Trophoblast cell (in vitro differentiated cells and primary cell): ENCODE results near the gene NUP107.

Source experiments
- DNase-seq, 2 donors: peaks; one replicate each; pipeline ENCODE4 v3.0.0-alpha.2; 2016
- H2AFZ ChIP-seq: 2 replicates; pipeline ENCODE4 v1.6.1; 2013; ENCODE audit warnings: low read length, moderate library complexity, mild to moderate bottlenecking; ENCODE audit not compliant: insufficient read depth, poor library complexity
- H2AK5ac ChIP-seq: 2 replicates; pipeline ENCODE4 v1.6.1; 2013; ENCODE audit warnings: mild to moderate bottlenecking, low read length
- H2BK120ac ChIP-seq: 2 replicates; pipeline ENCODE4 v1.6.1; 2013; ENCODE audit warnings: low read length, mild to moderate bottlenecking, moderate library complexity; ENCODE audit not compliant: insufficient read depth, poor library complexity
- H2BK12ac ChIP-seq: 2 replicates; pipeline ENCODE4 v1.6.1; 2013; ENCODE audit warnings: mild to moderate bottlenecking, low read length, moderate library complexity
- H2BK5ac ChIP-seq: 2 replicates; pipeline ENCODE4 v1.6.1; 2013; ENCODE audit warnings: low read length, low read depth, moderate library complexity, mild to moderate bottlenecking; ENCODE audit not compliant: poor library complexity
- H3K14ac ChIP-seq: 2 replicates; pipeline ENCODE4 v1.6.1; 2013; ENCODE audit warnings: mild to moderate bottlenecking, low read length
- H3K18ac ChIP-seq: 2 replicates; pipeline ENCODE4 v1.6.1; 2013; ENCODE audit warnings: mild to moderate bottlenecking, low read length
- H3K23ac ChIP-seq: 2 replicates; pipeline ENCODE4 v1.6.1; 2013; ENCODE audit warnings: low read length
- H3K27ac ChIP-seq: 2 replicates; pipeline ENCODE4 v1.5.1; 2013; ENCODE audit warnings: low read depth, mild to moderate bottlenecking, inconsistent platforms, low read length, moderate library complexity
- H3K27me3 ChIP-seq: 2 replicates; pipeline ENCODE4 v1.6.1; 2013; ENCODE audit warnings: inconsistent platforms, mild to moderate bottlenecking, low read length, moderate library complexity; ENCODE audit not compliant: insufficient read depth
- H3K36me3 ChIP-seq, 2 experiments: 1 replicate in 1 of 2; 2 replicates in 1 of 2; pipeline ENCODE4 v1.6.1; 2013; ENCODE audit warnings: low read length in 2 of 2, mild to moderate bottlenecking in 2 of 2, moderate library complexity in 1 of 2; ENCODE audit not compliant: insufficient read depth in 2 of 2, control insufficient read depth in 1 of 2
- H3K4ac ChIP-seq: 2 replicates; pipeline ENCODE4 v1.6.1; 2013; ENCODE audit warnings: low read depth, mild to moderate bottlenecking, low read length, moderate library complexity
- H3K4me1 ChIP-seq, 2 experiments: 1 replicate in 1 of 2; 2 replicates in 1 of 2; pipeline ENCODE4 v1.6.1; 2013; ENCODE audit warnings: low read length in 2 of 2, mild to moderate bottlenecking in 2 of 2, moderate library complexity in 1 of 2; ENCODE audit not compliant: insufficient read depth in 2 of 2, control insufficient read depth in 1 of 2
- H3K4me2 ChIP-seq: 2 replicates; pipeline ENCODE4 v1.6.1; 2013; ENCODE audit warnings: inconsistent platforms, mild to moderate bottlenecking, low read length, moderate library complexity
- H3K4me3 ChIP-seq: 2 replicates; pipeline ENCODE4 v1.5.1; 2013; ENCODE audit warnings: mild to moderate bottlenecking, low read depth, low read length, inconsistent platforms
- H3K79me1 ChIP-seq: one replicate; pipeline ENCODE4 v1.6.1; 2013; ENCODE audit warnings: low read length
- H3K79me2 ChIP-seq: 2 replicates; pipeline ENCODE4 v1.6.1; 2013; ENCODE audit warnings: low read length, mild to moderate bottlenecking; ENCODE audit not compliant: control insufficient read depth, insufficient read depth, poor library complexity
- H3K9ac ChIP-seq: 2 replicates; pipeline ENCODE4 v1.6.1; 2013; ENCODE audit warnings: mild to moderate bottlenecking, low read length
- H3K9me3 ChIP-seq: 2 replicates; pipeline ENCODE4 v1.6.1; 2013; ENCODE audit warnings: low read depth, mild to moderate bottlenecking, control low read depth, inconsistent platforms, low read length; ENCODE audit not compliant: insufficient read depth
- H4K12ac ChIP-seq: 2 replicates; pipeline ENCODE4 v1.6.1; 2013; ENCODE audit warnings: low read depth, mild to moderate bottlenecking, low read length, moderate library complexity
- H4K8ac ChIP-seq: 2 replicates; pipeline ENCODE4 v1.6.1; 2013; ENCODE audit warnings: low read depth, mild to moderate bottlenecking, low read length, moderate library complexity
- H4K91ac ChIP-seq: one replicate; pipeline ENCODE4 v1.6.1; 2013; ENCODE audit warnings: low read depth, mild to moderate bottlenecking, low read length, moderate library complexity
- WGBS: extraction: QIAGEN DNeasy Blood & Tissue Kit; methylation state at CpG from one replicate; pipeline ENCODE4 v1.1.7; 2013; ENCODE audit warnings: missing lambda C conversion rate; ENCODE audit not compliant: insufficient read length, insufficient coverage; ENCODE audit errors: extremely low coverage; 5-methylcytosine and 5-hydroxymethylcytosine counted together

NUP107 gene

DNA sequence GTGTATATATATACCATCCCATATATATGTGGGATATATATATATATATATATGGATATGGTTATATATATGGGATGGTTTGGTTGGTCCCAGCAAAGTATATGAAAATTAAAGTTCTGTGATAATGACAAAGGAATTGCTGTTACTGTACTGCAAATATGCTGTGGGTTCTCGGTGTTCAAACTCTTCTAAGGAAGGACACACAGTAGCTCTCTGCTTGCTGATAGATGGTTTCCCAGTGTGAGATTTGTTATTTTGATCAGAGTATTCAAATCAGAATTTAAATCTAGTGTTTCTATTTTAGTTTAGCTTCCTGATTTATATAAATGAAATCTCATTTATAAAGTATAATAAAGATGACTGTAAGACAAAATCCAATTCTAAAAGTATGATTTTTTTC is 78.9 kb downstream of the NUP107 start:
- no peak overlapping the region for H2BK5ac ChIP-seq
- H3K27ac ChIP-seq, result no peak overlapping the region
- no peak overlapping the region for H3K14ac ChIP-seq
- H3K36me3 ChIP-seq, result peaks cover 10 to 14% of the 10 kb centered on the region in 2 experiments
- no peak overlapping the region for H3K4ac ChIP-seq
- H3K4me2 ChIP-seq, result no peak overlapping the region
- H4K8ac ChIP-seq, result no peak overlapping the region
- H3K79me2 ChIP-seq, result no peaks in the 10 kb centered on the region
- no peak overlapping the region for H3K9ac ChIP-seq
- no peaks in the 10 kb centered on the region for H3K4me1 ChIP-seq
- H3K4me3 ChIP-seq, result no peak overlapping the region
- H4K91ac ChIP-seq, result no peak overlapping the region
- H4K12ac ChIP-seq, result no peak overlapping the region
- no peak overlapping the region for H3K23ac ChIP-seq
- no CpG with 5 or more reads among the region's 1 CpG for WGBS
- no peak for DNase-seq
- no peak overlapping the region for H2BK12ac ChIP-seq
- no peak overlapping the region for H3K18ac ChIP-seq
- H2BK120ac ChIP-seq, result no peak overlapping the region
- no peak overlapping the region for H2AFZ ChIP-seq
- H3K9me3 ChIP-seq, result no peaks in the 10 kb centered on the region
- H3K79me1 ChIP-seq, result no peaks in the 10 kb centered on the region
- no peak overlapping the region for H2AK5ac ChIP-seq
- H3K27me3 ChIP-seq, result no peaks in the 10 kb centered on the region

DNA sequence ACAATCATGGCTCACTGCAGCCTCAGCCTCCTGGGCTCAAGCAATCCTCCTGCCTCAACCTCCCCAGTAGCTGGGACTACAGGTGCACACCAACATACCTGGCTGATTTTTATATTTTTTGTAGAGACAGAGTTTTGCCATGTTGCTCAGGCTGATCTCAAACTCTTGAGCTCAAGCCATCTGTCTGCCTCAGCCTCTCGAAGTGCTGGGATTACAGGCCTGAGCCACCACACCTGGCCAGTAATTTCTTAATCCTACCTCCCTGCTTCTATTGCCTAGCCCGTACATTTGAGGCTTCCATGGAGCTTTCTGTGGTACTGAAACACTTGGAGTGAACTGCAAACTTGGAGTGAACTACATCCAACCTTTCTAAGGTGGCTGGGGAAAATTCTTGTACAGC is 79.9 kb downstream of the NUP107 start:
- Histone ChIP-seq H2BK5ac (no peak overlapping the region), H3K4me2 (no peak overlapping the region), H3K79me2 (no peaks in the 10 kb centered on the region), H3K27me3 (no peaks in the 10 kb centered on the region), H3K4ac (no peak overlapping the region), H3K4me3 (no peak overlapping the region), H3K79me1 (no peaks in the 10 kb centered on the region), H3K36me3 (peaks cover 7 to 14% of the 10 kb centered on the region in 2 experiments), H4K8ac (no peak overlapping the region), H3K23ac (no peak overlapping the region), H2BK120ac (no peak overlapping the region), H3K27ac (no peak overlapping the region), H3K9me3 (no peaks in the 10 kb centered on the region), H2AFZ (no peak overlapping the region), H3K4me1 (no peaks in the 10 kb centered on the region), H2BK12ac (no peak overlapping the region), H3K9ac (no peak overlapping the region), H3K18ac (no peak overlapping the region), H4K12ac (no peak overlapping the region), H2AK5ac (no peak overlapping the region), H3K14ac (no peak overlapping the region), H4K91ac (no peak overlapping the region)
- no peak for DNase-seq
- WGBS, result no CpG with 5 or more reads among the region's 2 CpGs

- Histone ChIP-seq H3K79me2 (no peaks in the 10 kb centered on the region), H2AK5ac (no peak overlapping the region)
- WGBS, result no CpG with 5 or more reads among the region's 7 CpGs
These were observed 80.4 kb downstream of the NUP107 start for GRCh38 chr12:68767191-68767590.

DNA sequence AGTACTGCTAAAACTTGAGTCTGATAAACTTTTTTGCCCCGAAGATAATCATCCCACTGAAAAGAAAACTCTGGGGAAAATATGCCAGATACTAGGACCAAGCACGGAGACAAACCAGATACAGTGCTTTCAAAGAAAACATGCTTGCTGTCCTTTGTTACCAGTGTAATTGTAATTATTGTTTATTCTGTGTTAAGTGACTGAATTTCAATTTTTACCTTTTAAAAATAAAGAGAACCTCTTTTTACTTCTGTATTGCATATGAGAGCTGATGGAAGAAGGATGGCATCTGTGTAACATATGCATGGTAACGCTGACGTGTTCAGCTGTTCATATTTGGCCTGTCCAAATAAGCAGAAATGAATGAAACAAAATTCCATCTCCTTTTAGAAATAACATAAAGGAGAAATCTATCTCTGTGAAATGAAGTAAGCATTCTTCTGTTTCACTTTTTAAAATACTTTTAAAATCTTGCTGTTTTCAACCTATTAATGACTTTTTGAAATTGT is 81.7 kb downstream of the NUP107 start:
- H3K14ac ChIP-seq, result no peak overlapping the region
- H2AFZ ChIP-seq, result no peak overlapping the region
- H3K9ac ChIP-seq, result no peak overlapping the region
- H3K79me2 ChIP-seq, result no peaks in the 10 kb centered on the region
- H2BK12ac ChIP-seq, result no peak overlapping the region
- H3K4me2 ChIP-seq, result no peak overlapping the region
- no peak for DNase-seq
- H2BK5ac ChIP-seq, result no peak overlapping the region
- no peak overlapping the region for H4K8ac ChIP-seq
- H3K23ac ChIP-seq, result no peak overlapping the region
- no peak overlapping the region for H3K4me3 ChIP-seq
- H3K18ac ChIP-seq, result no peak overlapping the region
- WGBS, result no CpG with 5 or more reads among the region's 4 CpGs
- H3K4me1 ChIP-seq, result no peaks in the 10 kb centered on the region
- H2AK5ac ChIP-seq, result no peak overlapping the region
- H3K4ac ChIP-seq, result no peak overlapping the region
- peaks cover 4 to 5% of the 10 kb centered on the region in 2 experiments for H3K36me3 ChIP-seq
- H4K12ac ChIP-seq, result no peak overlapping the region
- H3K27ac ChIP-seq, result no peak overlapping the region
- no peaks in the 10 kb centered on the region for H3K9me3 ChIP-seq
- no peaks in the 10 kb centered on the region for H3K79me1 ChIP-seq
- no peaks in the 10 kb centered on the region for H3K27me3 ChIP-seq
- H2BK120ac ChIP-seq, result no peak overlapping the region
- no peak overlapping the region for H4K91ac ChIP-seq

More at GRCh38 chr12:68767191-68767590, 80.4 kb downstream of the NUP107 start:
- Histone ChIP-seq H3K4ac (no peak overlapping the region), H3K36me3 (peaks cover 5 to 11% of the 10 kb centered on the region in 2 experiments), H3K27me3 (no peaks in the 10 kb centered on the region), H3K4me2 (no peak overlapping the region), H3K9ac (no peak overlapping the region), H3K27ac (no peak overlapping the region), H3K4me3 (no peak overlapping the region), H3K18ac (no peak overlapping the region), H3K23ac (no peak overlapping the region), H3K9me3 (no peaks in the 10 kb centered on the region), H4K12ac (no peak overlapping the region), H2AFZ (no peak overlapping the region), H2BK120ac (no peak overlapping the region), H4K8ac (no peak overlapping the region), H2BK12ac (no peak overlapping the region), H3K79me1 (no peaks in the 10 kb centered on the region), H3K14ac (no peak overlapping the region), H4K91ac (no peak overlapping the region), H2BK5ac (no peak overlapping the region), H3K4me1 (no peaks in the 10 kb centered on the region)
- no peak for DNase-seq
